IPS-NIHi7 (cell line): ENCODE results near the gene PTPRG.

Experiments
- DNase-seq: peaks from one replicate; pipeline ENCODE4 v3.0.0; 2012; ENCODE audit warnings: mixed read lengths; ENCODE audit errors: extremely low spot score

Gene PTPRG

GRCh38 chr3:62149962-62150361 lies 588.6 kb downstream of the PTPRG start:
- no peak for DNase-seq

DNA sequence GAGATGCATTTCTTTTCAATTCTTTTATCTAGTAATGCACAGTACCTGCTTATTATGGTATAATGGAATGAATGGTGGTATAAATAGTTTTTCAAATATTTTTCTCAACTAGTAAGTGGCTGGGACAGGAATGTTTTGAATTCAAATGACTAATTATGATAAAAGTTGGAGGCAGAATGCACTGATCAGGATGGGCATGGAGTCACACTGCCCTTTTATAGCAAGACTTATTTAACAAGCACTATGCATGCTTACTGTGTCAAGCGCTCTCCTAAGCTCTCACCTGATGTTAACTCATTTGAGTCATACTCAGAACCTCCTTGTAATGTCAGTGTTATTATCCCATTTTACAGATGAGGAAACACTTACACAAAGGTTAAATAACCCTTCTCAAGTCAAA lies 590.2 kb downstream of the PTPRG start:
- no peak for DNase-seq

DNA sequence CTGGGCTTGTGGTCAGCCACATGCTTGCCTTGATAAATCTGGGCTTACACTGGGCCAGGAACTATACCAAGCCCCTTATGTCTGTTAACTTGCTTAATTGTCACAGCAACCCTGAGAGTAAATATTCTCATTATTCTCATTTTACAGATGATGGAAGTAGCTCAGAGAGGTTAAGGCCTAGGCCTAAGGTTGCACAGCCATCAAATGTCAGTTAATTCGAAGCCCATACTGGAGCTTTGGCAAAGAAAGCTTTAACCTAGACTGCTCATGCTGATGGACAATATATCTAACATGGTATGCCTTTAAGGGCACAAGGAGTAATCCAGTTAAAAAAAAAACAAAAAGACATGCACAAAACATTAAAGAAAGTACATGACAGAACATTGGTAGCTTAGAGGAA lies 591.9 kb downstream of the PTPRG start:
- DNase-seq, result no peak

DNA sequence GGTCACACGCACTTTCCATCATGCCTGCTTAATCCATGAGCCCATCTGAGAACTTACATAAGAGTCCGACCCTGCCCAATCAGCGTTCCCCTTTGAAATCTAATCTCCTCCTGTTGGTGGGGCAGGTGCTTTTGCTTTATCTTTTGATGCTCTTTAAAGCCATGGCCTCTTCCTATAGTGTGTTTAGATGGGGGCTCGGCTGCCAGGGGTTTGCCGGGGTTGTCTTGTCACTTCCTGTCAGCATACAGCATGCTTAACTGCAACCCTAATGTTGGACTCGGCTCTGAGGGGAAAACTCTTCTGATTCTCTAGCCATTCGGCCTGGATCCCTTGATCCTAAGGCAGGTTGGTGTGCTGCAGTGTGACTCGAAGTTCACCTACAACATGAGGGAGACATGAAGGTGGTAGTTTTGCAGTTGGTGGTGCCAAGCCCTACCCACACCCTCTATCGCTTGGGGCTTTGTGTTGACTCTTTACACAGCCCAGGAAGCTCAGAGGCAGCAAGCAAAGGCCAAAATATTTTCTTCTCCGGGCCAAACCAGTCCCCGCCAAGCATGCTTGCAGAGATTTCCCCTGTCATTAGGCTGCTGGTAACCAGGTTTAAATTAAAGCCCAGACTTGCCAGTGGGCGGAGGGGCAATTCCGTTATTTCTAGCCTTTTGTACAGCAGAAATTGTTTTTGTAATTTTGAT lies 593.2 kb downstream of the PTPRG start:
- no peak for DNase-seq

DNA sequence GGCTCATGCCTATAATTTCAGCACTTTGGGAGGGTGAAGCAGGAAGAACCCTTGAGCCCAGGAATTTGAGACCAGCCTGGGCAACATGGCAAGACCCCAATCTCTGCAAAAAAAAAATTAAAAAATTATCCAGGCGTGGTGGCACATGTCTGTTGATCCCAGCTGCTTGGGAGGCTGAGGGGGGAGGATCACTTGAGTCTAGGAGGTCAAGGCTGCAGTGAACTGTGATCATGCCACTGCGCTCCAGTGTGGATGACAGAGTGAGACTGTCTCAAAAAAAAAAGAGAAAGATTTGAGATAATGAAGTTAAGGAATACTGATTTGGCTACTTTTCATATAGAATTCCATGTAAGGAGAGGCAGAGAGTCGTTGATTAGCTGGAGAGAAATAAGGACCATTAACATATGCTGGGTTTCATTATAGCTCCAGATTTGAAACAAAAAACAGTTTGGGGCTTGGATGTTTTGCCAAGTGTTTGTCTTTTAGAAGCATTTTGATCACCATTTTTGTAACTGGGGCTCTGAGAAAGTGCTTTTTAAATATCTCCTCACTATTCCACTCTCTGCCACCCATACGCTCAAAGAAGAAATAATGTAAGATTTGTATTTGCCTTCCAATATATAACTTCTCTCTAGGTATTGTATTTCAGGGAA lies 597.8 kb downstream of the PTPRG start:
- DNase-seq, result no peak

GRCh38 chr3:62159709-62160092 lies 598.3 kb downstream of the PTPRG start:
- no peak for DNase-seq

- DNase-seq, result no peak
Observed at GRCh38 chr3:62161371-62161770, 600.0 kb downstream of the PTPRG start.

DNA sequence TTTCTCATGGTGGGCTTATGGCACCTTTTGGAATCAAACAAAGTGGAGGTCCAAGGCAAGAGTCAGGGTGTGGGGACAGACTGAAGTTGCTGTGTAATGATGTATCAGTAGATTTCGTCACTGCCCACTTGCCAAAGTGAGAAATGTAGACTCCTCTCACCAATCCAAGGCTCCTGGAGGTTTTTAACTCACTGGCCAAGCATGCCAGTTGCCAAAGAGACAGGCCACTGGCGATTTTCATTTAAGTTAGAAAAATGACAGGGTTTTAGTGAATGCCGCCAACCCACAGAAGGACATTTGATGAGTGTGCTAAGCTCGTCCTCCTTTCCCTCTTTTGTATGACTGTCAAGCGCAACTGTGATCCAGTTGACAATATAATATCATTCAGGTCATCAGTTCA lies 602.8 kb downstream of the PTPRG start:
- DNase-seq, result no peak

DNA sequence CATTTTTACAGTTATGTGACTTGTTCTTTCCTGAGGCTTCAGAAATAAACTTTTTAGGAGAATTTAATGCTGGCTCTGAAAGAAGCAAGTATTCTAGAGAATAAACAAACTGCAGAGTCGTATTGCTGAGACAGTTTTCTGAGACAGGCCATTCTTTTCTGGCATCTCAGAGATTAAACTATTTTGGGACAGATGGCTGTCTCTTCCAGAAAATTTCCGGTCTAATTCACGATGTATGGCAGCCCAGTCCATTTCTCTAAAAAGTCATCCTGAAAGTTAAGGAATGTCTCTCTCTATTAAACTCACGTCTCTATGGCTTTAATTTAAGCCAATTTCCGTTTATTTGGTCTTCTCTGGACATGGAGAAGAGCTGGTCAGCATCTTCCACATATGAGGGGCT lies 603.4 kb downstream of the PTPRG start:
- no peak for DNase-seq

GRCh38 chr3:62167566-62168262 lies 606.3 kb downstream of the PTPRG start:
- no peak for DNase-seq

- no peak for DNase-seq
Observed at GRCh38 chr3:62168356-62168755, 607.0 kb downstream of the PTPRG start.

DNA sequence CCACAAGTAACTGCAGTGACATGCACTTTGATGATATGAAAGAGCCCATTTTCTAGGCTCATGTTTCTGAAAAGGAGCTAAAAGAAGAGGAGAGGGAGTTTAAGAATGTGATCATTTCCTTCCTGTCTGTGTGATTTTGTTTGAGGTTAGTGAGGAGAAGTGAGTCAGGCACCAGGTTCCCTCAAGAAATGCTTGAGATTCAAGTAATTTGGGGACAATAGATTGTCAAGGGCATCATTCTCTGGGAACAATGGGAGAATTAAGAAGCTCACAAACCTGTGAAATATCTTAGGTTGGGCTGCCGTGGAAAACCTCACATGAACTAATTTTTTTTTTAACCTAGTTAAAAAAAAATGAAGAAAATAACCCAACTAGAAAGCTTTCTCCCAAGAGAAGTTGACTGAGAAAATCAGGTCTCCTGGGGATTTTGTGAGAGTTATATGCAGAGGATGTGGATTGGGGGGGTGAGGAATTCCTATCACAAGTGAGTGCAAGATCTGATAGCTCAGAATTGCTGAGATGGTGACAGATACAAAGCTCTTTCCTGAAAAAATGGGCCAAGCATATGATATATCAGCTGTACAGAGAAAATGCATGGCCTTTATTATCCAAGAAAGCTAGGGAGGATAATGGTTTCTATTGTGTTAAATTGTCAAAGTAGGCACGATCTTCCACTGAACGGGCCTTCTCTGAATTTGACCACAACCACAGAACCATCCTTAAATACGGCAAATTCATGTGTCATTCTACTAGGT lies 608.7 kb downstream of the PTPRG start:
- DNase-seq, result peak; percentile 37

DNA sequence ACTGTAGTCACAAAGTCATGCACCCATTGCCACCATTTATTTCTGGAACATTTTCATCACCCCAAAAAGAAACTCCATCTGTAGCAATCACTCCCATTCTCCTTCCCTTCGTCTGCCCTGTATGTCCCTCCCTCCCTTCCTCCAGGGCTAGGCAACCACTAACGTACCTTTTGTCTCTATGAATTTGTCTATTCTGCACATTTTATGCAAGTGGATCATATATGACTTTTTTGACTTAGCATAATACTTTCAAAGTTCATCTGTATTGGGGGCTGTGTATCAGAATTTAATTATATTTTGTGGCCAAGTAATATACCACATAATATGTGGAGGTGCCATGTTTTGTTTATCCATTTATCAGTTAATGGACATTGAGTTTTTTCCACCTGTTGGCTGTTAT lies 610.4 kb downstream of the PTPRG start:
- DNase-seq, result no peak

- no peak for DNase-seq
Observed at GRCh38 chr3:62172199-62172598, 610.8 kb downstream of the PTPRG start.

DNA sequence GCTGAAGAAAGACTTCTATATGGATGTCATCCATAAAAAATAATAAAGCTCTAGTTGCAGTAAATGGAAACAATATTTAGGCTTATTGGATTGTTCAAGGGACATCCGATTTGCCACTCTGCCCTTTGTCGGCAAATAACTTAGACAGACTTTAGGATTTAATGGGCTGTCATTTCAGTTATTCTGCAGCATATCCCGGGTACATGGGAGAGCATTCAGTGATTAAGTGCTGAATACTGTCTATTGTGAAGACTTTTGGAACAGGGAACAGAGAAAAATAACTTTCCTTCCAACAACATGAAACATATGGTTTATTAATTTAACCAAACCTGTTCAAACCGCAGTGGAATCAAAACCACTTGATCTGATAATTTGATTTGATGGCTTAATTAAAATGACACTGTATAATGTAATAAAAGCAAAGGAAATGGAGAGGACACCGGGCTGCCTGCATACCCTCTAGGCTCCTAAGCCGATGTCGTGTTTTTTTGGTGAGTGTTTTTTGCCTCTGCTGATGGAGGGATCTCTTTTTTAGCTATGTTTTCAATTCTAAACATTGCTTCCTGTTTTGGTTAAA lies 612.7 kb downstream of the PTPRG start:
- no peak for DNase-seq

- no peak for DNase-seq
Observed at GRCh38 chr3:62175161-62175560, 613.8 kb downstream of the PTPRG start.

- no peak for DNase-seq
Observed at GRCh38 chr3:62178032-62178431, 616.7 kb downstream of the PTPRG start.

DNA sequence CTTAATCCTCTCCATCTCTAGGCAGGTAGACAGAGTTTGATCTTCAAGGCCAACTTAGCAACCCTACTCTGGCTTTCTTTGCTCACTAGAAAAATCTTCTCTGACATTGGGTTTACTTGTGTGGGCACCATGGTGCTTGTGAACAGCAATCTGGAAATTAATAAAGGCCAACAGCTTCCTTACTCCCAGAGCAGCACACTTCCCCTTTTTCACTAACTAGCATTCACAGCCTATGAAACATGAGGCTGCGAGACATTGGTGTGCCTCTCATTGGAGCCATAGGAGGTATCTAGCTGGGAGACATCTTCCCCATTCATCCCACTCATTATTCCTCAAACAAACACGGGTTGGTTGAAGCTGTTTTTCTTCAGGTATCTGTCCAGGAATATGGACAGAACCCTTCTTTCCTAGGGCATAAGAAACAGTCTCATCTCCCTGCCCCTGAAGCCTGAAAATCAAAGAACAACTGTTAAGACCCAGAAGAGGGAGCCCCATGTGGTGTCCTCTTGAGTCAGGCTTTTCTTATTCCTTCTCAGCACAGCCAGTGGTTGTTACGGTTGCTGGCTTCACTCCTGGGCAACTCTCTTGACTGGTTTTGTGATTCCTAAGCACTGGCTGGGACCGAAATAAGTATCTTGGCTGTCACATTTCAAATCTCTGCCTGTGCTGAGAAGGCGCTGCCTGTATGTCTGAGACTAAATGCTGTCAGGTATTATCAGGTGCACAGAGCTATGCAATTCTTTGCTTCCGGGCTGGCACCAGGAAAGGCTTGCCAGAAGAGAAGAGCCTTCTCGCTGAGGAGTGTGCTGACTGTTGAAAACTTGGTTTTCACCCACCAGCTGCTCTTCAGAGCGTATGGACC lies 617.6 kb downstream of the PTPRG start:
- peak; percentile 40 for DNase-seq

GRCh38 chr3:62180514-62180913 lies 619.1 kb downstream of the PTPRG start:
- no peak for DNase-seq

- DNase-seq, result no peak
Observed at GRCh38 chr3:62183087-62183486, 621.7 kb downstream of the PTPRG start.

DNA sequence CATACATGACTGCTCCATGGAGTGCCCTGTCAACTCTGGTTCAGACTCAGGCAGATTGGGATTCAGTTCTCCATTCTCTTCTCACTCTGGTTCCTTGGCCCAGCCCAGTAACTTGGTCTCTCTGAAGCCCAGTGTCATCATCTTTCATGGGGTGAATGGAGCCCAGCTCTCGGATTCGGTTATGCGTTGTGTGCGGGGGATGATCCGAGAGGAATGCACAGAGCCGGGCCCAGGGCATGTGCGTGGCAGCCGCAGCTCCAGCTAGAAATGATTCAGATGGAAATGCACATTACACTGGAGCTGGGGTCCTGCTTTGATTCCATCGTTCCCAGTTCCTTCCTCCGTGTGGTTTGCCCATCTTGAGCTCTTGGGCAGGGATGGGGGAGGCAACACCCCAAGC lies 622.6 kb downstream of the PTPRG start:
- DNase-seq, result no peak
